Measurements from ENCODE around the gene PDZD2.

GRCh38 chr5:32153723-32154122 lies 514.8 kb downstream of the PDZD2 start:
- TF ChIP-seq ZNF274 (IDR thresholded peaks at IDR 0.05; ENCODE audit: low read depth, low read length) (no peak), YY1 (IDR thresholded peaks at IDR 0.05; ENCODE audit: insufficient read depth, insufficient read length) (no peak), SUZ12 (IDR thresholded peaks at IDR 0.05; ENCODE audit: extremely low read depth, insufficient read depth, insufficient read length) (no peak)

Data from NT2/D1 (cell line).